NK-92 treated with Interleukin-12 subunit alpha and Interleukin-12 subunit beta, amount 100 ng/mL, for 24 hours (cell line): ENCODE results near the gene MKRN1.
"Not testable (repeated sequence)": the region's sequence is repeated elsewhere in the genome, so short reads cannot be mapped to it uniquely, and the experiment has no call there.

Experiments
- DNase-seq: peaks from one replicate; lab custom pipeline; 2025; lab: John Stamatoyannopoulos, UW

Gene MKRN1

GRCh38 chr7:140435252-140435895 is 43.9 kb downstream of the MKRN1 start:
- DNase-seq = no peak

DNA sequence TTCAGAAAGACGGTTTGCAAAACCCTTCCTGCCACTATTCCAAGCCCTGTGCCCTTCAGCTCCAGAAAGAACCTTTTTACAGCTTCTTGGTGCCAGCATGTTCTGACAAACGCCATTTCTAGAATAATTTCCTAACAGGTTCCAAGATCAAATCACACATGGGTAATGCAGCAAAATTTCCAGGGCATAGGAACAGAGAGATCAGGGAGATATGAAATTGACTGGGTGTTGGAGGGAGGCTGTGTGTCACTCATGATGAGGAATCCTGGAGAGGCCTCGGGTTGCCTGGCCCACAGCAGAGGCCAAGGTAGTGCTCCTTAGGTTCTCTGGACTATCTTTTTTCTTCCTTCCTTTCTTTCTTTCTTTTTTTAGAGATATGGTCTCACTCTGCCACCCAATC is 45.9 kb downstream of the MKRN1 start:
- no peak for DNase-seq

DNA sequence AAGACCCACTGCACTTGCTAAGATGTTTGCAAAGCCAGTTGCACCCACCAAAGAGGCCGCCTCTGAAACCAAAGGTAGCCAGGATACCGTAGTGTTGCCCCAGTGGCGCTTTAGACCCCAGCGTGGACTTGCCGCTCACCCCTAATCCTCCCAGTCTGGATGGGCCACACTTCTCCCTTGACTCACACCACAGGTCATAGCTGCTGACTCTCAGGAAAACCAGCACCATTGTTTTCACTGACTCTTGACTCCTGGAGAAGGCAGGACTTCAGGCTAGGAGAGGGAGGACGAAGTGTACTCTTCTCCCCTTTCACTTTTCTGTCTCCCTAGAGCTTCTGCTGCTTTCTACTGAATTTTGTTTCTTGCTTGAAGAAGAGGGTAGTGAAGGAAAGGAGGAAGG is 53.2 kb downstream of the MKRN1 start:
- no peak for DNase-seq

DNA sequence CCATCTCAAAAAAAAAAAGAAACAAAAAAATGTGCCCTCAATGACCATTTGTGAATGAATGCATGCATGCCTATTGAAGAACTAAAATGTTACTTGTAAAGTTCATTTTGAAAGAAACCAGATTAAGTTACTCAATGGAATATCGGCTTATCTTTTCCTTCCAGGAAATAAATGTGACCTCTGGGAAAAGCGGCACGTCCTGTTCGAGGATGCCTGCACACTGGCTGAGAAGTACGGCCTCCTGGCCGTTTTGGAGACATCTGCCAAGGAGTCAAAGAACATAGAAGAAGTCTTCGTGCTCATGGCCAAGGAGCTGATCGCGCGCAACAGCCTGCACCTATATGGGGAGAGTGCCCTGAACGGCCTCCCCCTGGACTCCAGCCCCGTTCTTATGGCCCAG is 53.6 kb downstream of the MKRN1 start:
- no peak for DNase-seq

DNA sequence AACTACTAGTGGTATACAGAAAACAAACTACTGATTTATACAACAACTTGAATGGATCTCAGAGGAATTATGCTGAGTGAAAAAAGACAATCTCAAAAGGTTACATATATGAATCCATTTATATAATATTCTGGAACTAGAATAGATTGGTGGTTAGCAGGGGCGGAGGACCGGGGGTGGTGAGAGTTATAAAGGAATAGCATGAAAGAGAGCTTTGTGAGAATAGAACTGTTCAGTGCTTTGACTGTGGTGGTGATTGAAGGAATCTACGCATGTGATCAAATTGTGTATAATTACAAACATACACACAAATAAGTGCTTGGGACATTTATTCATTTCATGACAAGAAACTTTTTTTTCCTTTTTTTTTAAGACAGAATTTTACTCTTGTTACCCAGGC is 55.8 kb downstream of the MKRN1 start:
- DNase-seq = no peak

DNA sequence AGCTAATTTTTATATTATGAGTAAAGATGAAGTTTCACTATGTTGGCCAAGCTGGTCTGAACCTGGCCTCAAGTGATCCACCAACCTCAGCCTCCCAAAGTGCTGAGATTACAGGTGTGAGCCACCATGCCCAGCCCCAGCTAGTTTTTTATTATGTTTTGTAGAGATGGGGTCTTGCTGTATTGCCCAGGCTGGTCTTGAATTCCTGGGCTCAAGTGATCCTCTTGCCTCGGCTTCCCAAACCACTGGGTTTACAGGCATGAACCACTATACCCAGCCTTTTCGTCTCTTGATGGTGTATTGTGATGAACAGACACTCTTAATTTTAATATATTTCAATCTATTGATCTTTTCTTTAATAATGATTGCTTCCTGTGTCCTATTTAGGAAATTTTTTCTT is 57.8 kb downstream of the MKRN1 start:
- no peak for DNase-seq

GRCh38 chr7:140418653-140419052 is 60.7 kb downstream of the MKRN1 start:
- DNase-seq = no peak

GRCh38 chr7:140418156-140418472 is 61.2 kb downstream of the MKRN1 start:
- DNase-seq = not testable (repeated sequence)

DNA sequence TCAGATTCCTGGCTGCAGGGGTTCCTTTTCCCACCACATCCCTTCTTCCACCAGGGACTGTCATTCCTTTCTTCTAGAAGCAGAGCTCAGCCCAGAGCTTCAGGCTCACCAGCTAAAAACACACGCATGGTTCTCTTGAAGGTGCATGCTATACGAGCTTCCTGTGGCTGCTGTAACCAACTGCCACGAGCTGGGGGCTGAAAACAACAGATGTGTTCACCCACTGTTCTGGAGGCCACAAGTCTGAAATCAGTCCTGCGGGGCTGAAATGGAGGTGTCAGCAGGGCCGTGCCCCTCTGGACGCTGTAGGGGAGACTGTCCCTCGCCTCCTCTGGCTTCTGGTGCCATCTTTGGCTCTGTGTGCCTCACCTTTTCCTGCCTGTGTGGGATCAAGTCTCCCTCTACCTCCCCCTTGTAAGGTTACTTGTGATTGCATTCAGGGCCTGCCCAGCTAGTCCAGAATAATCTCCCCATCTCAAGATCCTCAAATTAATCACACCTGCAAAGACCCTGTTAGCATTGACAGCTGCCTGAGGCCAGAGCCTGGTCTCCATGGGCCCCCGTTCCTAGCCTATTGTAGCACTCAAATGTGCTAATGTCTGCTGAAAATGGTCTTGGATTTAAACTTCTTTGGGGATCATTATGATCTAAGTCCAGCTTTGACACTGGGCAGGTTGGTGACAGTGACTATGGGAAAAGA is 61.7 kb downstream of the MKRN1 start:
- DNase-seq = no peak

DNA sequence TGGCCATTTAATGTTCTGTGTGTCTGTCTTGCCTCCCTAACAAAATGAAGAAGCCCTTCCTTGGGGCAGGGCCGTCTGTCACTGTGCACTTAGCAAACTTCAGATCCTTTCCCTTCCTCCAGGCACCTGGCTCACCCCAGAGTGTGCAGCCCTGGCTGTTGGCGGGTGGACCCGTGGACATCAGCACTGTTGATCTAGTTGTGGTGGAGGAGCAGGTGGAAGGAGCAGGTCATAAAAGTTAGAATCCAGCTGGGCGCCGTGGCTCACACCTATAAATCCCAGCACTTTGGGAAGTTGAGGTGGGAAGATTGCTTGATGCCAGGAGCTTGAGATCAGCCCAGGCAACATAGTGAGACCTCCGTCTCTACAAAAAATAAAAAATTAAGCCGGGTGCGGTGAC is 62.7 kb downstream of the MKRN1 start:
- no peak for DNase-seq

- DNase-seq = not testable (repeated sequence)
Observed at GRCh38 chr7:140415816-140416215, 63.5 kb downstream of the MKRN1 start.

DNA sequence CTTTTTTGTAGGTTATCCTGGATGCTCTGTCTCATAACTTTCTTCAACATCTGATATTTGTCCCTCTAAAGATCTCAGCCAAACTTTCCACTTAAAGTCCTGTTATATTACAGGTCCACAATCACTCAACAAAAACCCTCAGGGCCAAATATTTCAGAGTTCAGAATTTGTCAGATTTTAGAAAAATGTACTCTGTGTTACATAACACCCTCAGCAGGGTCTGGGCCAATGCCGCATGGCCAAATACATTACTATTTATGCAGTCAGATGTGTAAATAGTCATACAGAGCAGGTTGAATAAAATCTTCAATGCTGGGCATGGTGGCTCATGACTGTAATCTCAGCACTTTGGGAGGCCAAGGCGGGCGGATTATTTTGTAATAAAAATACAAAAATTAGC is 63.9 kb downstream of the MKRN1 start:
- no peak for DNase-seq

DNA sequence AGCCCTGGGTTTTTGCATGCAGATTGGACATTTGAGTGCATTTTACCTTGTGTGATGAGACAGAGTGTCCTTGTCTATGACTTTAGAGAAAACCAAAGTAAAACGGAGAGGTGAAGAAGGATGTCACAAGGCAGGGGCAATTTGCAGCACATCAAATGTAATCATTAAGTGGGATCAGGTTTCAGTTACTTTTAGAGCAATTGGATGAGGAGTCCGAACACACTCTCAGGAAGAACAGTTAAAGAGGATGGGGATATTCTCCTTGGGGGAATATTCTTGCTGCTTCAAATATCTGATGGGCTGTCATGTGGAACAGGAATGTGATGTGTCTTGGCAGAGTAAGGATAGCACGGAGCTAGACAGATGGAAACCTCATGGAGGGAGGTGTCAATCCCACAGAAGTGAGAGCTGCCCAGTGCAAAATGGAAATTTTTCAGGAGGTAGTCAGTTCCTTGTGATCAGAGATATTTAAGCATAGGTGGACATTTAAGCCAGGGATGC is 74.7 kb downstream of the MKRN1 start:
- DNase-seq = no peak

DNA sequence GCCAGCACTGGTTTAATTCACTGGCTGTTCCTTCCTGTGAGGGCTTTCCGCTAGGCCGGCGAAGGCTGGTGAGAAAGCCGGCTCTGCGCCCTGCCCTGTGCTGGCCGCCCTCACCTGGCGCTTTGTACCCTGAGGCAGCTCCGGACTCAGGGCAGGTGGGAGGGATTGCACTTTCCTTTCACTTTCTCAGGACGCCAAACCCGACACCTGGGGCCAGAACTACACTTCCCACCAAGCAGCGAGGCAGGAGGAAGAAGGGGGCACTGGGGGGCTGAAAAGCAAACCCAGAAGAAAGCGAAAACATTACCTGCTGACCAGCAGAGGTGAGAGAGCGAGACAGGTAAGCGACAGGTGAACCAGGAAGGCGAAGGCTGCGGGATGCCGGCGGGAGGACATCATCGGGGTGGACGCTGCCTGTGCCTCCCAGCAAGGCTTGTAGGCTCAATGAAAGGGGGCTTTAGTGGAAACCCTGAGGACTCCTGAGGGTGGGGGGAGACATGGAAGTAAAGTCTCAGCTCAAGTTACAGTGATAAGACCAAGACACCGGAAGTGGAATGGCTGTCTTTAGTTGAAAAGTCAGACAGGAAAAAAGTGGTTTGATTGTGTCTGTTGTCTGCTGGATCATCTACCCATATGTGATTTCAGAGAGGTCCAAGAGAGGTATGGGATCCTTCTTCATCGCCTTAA is 75.3 kb downstream of the MKRN1 start, which contains the start of gene RAB19:
TSS of gene RAB19 (plus strand) at position 181 of the 687 bp plus-strand sequence. CDS start 3,589 bp downstream, outside the sequence.
- no peak for DNase-seq
